Spleen (tissue), 7 donors: Measurements from ENCODE around the gene PARN.

ENCODE experiments used
- POLR2AphosphoS5 ChIP-seq, 3 donors: sonication (generic); formaldehyde crosslinking; IDR thresholded peaks; one replicate each; pipeline ENCODE4 v1.5.1; 2017; ENCODE audit warnings: antibody characterized with exemption in 3 of 3
- TF ChIP-seq, protein P1 (sequence below), 11 experiments: fragments of 200-600 bp in 7 of 11; fragments of 450-650 bp in 4 of 11; sonication (generic) in 4 of 11; IDR thresholded peaks in 8 of 11; conservative IDR thresholded peaks in 3 of 11; 1 replicate in 7 of 11; 2 replicates in 4 of 11; pipeline versions ENCODE4 v1.4.0 to v1.8.0; 2016 to 2021; ENCODE audit warnings: antibody characterized with exemption in 11 of 11, inconsistent platforms in 4 of 11, mild to moderate bottlenecking in 1 of 11
- donor health status: DM: no; HTN: no; CAD: no; lungs with moderate emphysema.
- donor health status: DM: no; HTN: no; CAD: no.
- donor health status: DM: no; HTN: no; CAD: no.

DNA sequence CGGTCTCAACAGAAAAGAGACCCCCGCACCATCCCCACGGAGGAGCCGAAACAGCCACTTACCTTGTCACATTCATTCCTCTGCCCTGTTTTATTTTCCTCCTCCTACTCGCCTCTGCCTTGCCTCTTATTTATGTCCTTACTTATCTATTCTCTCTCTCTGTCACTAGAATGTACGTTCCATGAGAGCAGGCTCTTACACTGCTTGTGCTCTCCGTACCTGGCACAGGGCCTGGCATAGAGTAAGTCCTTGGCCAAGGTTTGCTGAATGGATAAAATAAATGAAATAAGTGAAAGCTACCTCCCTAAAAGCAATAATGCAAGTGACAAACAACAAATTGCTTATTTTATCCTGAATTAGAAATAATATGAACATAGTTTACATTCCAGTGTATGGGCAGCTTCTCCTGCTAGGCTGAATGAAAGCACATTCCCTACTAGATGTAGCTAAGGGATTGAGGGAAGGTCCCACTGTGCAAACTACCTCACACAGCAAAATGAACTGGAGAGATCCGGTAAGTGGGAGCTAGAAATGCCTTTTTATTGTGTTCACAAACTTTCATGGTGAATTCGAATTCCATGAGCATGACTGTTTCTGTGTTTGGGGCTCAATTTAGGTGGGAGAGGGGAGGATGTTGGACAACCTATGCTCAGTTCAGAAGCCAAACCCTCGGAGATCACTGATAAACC, 173.1 kb downstream of the PARN start:
- no peak for TF ChIP-seq POLR2AphosphoS5 (IDR thresholded peaks at IDR 0.05)
- TF ChIP-seq, protein P1, sequence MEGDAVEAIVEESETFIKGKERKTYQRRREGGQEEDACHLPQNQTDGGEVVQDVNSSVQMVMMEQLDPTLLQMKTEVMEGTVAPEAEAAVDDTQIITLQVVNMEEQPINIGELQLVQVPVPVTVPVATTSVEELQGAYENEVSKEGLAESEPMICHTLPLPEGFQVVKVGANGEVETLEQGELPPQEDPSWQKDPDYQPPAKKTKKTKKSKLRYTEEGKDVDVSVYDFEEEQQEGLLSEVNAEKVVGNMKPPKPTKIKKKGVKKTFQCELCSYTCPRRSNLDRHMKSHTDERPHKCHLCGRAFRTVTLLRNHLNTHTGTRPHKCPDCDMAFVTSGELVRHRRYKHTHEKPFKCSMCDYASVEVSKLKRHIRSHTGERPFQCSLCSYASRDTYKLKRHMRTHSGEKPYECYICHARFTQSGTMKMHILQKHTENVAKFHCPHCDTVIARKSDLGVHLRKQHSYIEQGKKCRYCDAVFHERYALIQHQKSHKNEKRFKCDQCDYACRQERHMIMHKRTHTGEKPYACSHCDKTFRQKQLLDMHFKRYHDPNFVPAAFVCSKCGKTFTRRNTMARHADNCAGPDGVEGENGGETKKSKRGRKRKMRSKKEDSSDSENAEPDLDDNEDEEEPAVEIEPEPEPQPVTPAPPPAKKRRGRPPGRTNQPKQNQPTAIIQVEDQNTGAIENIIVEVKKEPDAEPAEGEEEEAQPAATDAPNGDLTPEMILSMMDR (IDR thresholded peaks at IDR 0.05 in 8 of 11, conservative IDR thresholded peaks at IDR 0.05 in 3 of 11), result no peak
